OCI-LY1 (cell line): Measurements from ENCODE around the gene SLC43A1.

Source experiments
- H2AFZ ChIP-seq: fragments of 200-600 bp; sonication (generic), shearing (Covaris generic); 2 replicates; pipeline ENCODE4 v1.6.0; 2014; ENCODE audit warnings: antibody characterized with exemption, mild to moderate bottlenecking, low read length
- H3F3A ChIP-seq: fragments of 200-600 bp; sonication (generic), shearing (Covaris generic); 2 replicates; pipeline ENCODE4 v1.6.0; 2014; ENCODE audit warnings: mild to moderate bottlenecking, antibody characterized with exemption, low read length, moderate library complexity; ENCODE audit not compliant: insufficient read depth
- H3K27ac ChIP-seq: fragments of 200-600 bp; sonication (generic); 2 replicates; pipeline ENCODE4 v1.5.1; 2014; ENCODE audit warnings: low read length, mixed run types, mild to moderate bottlenecking, low read depth; ENCODE audit not compliant: poor library complexity, severe bottlenecking
- H3K27me3 ChIP-seq: fragments of 200-600 bp; sonication (generic); 2 replicates; pipeline ENCODE4 v1.6.0; 2014; ENCODE audit warnings: antibody characterized with exemption, mild to moderate bottlenecking, low read length, moderate library complexity; ENCODE audit not compliant: insufficient read depth
- H3K36me3 ChIP-seq: fragments of 200-600 bp; sonication (generic); 2 replicates; pipeline ENCODE4 v1.6.1; 2014; ENCODE audit warnings: mild to moderate bottlenecking, antibody characterized with exemption, low read length, moderate library complexity, mixed read lengths; ENCODE audit not compliant: insufficient read depth
- H3K4me1 ChIP-seq: fragments of 200-600 bp; sonication (generic); 2 replicates; pipeline ENCODE4 v1.5.1; 2014; ENCODE audit warnings: mild to moderate bottlenecking, low read length, moderate library complexity; ENCODE audit not compliant: insufficient read depth, severe bottlenecking
- H3K4me2 ChIP-seq: fragments of 200-600 bp; sonication (generic), shearing (Covaris generic); 2 replicates; pipeline ENCODE4 v1.6.1; 2014; ENCODE audit warnings: low read length
- H3K4me3 ChIP-seq: fragments of 200-600 bp; sonication (generic); 2 replicates; pipeline ENCODE4 v1.5.1; 2014; ENCODE audit warnings: low read length, low read depth, mild to moderate bottlenecking, mixed read lengths; ENCODE audit not compliant: poor library complexity, severe bottlenecking
- H3K79me2 ChIP-seq: fragments of 200-600 bp; shearing (Covaris generic); 2 replicates; pipeline ENCODE4 v1.6.1; 2016; ENCODE audit warnings: mixed run types, low read length, mixed read lengths; ENCODE audit not compliant: insufficient read depth
- H3K9ac ChIP-seq: fragments of 200-600 bp; sonication (generic), shearing (Covaris generic); 2 replicates; pipeline ENCODE4 v1.6.1; 2014; ENCODE audit warnings: mild to moderate bottlenecking, low read length, mixed read lengths
- H3K9me2 ChIP-seq: fragments of 200-600 bp; sonication (generic), shearing (Covaris generic); 2 replicates; pipeline ENCODE4 v1.6.1; 2014; ENCODE audit warnings: low read depth, mild to moderate bottlenecking, low read length, mixed read lengths
- H3K9me3 ChIP-seq: fragments of 200-600 bp; shearing (Covaris generic); 2 replicates; pipeline ENCODE4 v1.6.1; 2014; ENCODE audit warnings: low read length, mixed read lengths
- H4K20me1 ChIP-seq: fragments of 200-600 bp; sonication (generic), shearing (Covaris generic); 2 replicates; pipeline ENCODE4 v1.6.0; 2016; ENCODE audit warnings: mild to moderate bottlenecking, low read length; ENCODE audit not compliant: insufficient read depth
- EZH2 ChIP-seq: fragments of 200-600 bp; sonication (generic), shearing (Covaris generic); IDR thresholded peaks from 2 replicates; pipeline ENCODE4 v1.8.0; 2017; ENCODE audit warnings: borderline replicate concordance, mixed run types, mild to moderate bottlenecking, antibody characterized with exemption, low read length, moderate library complexity, mixed read lengths
- TF ChIP-seq, protein P1 (sequence below): fragments of 200-600 bp; sonication (generic), shearing (Covaris generic); IDR thresholded peaks from 2 replicates; pipeline ENCODE4 v1.5.1; 2017; ENCODE audit warnings: mild to moderate bottlenecking, antibody characterized with exemption, low read length, moderate library complexity, mixed read lengths

SLC43A1 gene

DNA sequence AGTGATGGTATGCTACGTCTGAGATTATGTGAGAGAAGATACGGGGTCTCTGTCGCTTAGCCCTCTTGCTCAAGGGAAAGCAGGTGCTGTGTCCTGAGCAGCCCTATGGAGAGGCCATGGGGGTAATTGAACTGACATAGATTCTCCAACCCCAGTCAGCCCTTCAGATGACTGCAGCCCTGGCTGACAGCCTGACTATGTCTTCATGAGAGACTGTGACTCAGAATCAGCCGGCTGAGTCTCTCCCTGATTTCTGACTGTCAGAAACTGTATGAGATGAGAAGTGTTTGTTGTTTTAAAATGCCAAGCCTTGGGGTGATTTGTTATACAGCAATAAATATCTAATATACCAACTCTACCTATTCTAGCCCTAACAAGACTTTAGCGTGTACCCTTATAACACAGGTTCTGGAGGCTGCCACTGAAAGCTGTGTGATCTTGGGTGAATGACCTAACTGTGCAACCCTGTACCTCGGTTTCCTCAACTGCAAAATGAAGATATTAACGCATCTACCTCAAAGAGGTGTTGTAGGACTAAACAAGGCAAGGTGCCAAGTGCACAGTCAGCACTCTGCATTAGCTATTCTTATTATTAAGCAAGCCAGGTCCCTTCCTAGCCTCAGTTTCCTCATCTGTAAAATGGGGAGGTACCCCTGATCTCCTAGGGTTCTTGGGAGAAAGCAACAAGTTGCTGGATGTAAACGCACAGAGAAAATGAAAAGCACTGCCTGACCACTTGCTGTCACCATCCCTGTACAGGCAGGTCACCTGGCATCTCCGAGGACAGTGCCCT, 24.9 kb downstream of the SLC43A1 start:
- H3K4me3 ChIP-seq, result no peak overlapping the region
- H2AFZ ChIP-seq, result no peak overlapping the region
- TF ChIP-seq, protein P1, sequence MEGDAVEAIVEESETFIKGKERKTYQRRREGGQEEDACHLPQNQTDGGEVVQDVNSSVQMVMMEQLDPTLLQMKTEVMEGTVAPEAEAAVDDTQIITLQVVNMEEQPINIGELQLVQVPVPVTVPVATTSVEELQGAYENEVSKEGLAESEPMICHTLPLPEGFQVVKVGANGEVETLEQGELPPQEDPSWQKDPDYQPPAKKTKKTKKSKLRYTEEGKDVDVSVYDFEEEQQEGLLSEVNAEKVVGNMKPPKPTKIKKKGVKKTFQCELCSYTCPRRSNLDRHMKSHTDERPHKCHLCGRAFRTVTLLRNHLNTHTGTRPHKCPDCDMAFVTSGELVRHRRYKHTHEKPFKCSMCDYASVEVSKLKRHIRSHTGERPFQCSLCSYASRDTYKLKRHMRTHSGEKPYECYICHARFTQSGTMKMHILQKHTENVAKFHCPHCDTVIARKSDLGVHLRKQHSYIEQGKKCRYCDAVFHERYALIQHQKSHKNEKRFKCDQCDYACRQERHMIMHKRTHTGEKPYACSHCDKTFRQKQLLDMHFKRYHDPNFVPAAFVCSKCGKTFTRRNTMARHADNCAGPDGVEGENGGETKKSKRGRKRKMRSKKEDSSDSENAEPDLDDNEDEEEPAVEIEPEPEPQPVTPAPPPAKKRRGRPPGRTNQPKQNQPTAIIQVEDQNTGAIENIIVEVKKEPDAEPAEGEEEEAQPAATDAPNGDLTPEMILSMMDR, result no peak
- no peak for TF ChIP-seq EZH2
- peaks cover 7% of the 10 kb centered on the region for H3K4me1 ChIP-seq
- no peaks in the 10 kb centered on the region for H4K20me1 ChIP-seq
- no peaks in the 10 kb centered on the region for H3K9me2 ChIP-seq
- peaks cover 57% of the 10 kb centered on the region for H3K36me3 ChIP-seq
- no peak overlapping the region for H3K9ac ChIP-seq
- no peak overlapping the region for H3K27ac ChIP-seq
- H3K9me3 ChIP-seq, result no peaks in the 10 kb centered on the region
- no peaks in the 10 kb centered on the region for H3K27me3 ChIP-seq
- H3K4me2 ChIP-seq, result no peak overlapping the region
- H3K79me2 ChIP-seq, result no peaks in the 10 kb centered on the region
- no peaks in the 10 kb centered on the region for H3F3A ChIP-seq

DNA sequence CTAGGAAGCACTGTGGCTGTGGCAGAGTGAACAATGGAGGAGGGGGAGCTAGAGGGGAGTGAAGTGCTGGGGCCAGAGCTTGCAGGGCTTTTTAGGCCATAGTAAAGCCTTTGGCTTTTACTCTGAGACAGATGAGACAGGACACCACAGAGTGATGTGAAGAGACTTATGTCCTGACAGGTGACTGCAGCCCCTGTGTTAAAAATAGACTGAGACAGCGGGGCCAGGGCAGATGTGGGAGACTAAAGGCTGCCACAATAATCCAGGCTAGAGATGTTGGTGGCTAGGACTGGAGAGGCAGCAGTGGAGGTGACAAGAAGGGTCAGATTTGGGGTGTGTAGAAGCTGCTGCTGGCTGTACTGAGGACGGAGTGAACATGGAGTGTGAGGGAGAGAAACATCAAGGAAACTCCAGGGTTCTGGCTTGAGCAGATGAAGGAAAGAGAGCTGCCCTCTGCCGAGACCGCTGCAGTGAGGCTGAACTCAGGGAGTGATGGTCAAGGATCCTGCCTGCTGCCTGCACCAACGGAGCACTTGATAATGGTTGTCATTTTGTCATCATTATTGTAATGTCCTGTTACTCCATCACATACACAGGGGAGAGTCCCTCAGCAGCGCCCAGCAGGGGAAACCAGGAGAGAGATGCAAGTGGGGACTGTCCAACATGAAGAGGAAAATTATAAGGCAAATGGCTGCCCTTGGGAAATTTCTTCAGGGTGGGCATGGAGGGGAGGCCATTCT, 27.4 kb downstream of the SLC43A1 start:
- TF ChIP-seq, protein P1, result no peak
- TF ChIP-seq EZH2, result no peak
- H3K36me3 ChIP-seq, result peaks cover 73% of the 10 kb centered on the region
- no peak overlapping the region for H3K4me2 ChIP-seq
- no peak overlapping the region for H3K4me3 ChIP-seq
- H3K9me2 ChIP-seq, result no peaks in the 10 kb centered on the region
- H3F3A ChIP-seq, result no peaks in the 10 kb centered on the region
- H2AFZ ChIP-seq, result no peak overlapping the region
- H3K9me3 ChIP-seq, result no peaks in the 10 kb centered on the region
- H3K27ac ChIP-seq, result no peak overlapping the region
- no peaks in the 10 kb centered on the region for H3K79me2 ChIP-seq
- H4K20me1 ChIP-seq, result no peaks in the 10 kb centered on the region
- H3K27me3 ChIP-seq, result no peaks in the 10 kb centered on the region
- H3K4me1 ChIP-seq, result peaks cover 21% of the 10 kb centered on the region
- H3K9ac ChIP-seq, result no peak overlapping the region

- H3K79me2 ChIP-seq, result no peaks in the 10 kb centered on the region
- H3K9me3 ChIP-seq, result no peaks in the 10 kb centered on the region
- H3K4me2 ChIP-seq, result no peak overlapping the region
- H3K9ac ChIP-seq, result no peak overlapping the region
- H4K20me1 ChIP-seq, result no peaks in the 10 kb centered on the region
- H3K4me1 ChIP-seq, result peaks cover 29% of the 10 kb centered on the region
- peaks cover 73% of the 10 kb centered on the region for H3K36me3 ChIP-seq
- no peaks in the 10 kb centered on the region for H3F3A ChIP-seq
- no peak for TF ChIP-seq EZH2
- TF ChIP-seq, protein P1, result no peak
- no peaks in the 10 kb centered on the region for H3K27me3 ChIP-seq
- H3K27ac ChIP-seq, result no peak overlapping the region
- H3K4me3 ChIP-seq, result no peak overlapping the region
- H2AFZ ChIP-seq, result no peak overlapping the region
- H3K9me2 ChIP-seq, result no peaks in the 10 kb centered on the region
Observed at GRCh38 chr11:57487021-57487778, 28.3 kb downstream of the SLC43A1 start.
